DOHH2 (cell line): ENCODE results near the gene TES.

Experiments used
- H3F3A ChIP-seq: fragments of 200-600 bp; sonication (generic), shearing (Covaris generic); 2 replicates; pipeline ENCODE4 v1.6.0; 2016; ENCODE audit warnings: antibody characterized with exemption, mild to moderate bottlenecking; ENCODE audit not compliant: control insufficient read depth, insufficient read depth
- H3K27ac ChIP-seq: fragments of 200-600 bp; sonication (generic); 2 replicates; pipeline ENCODE4 v1.5.1; 2014; ENCODE audit warnings: low read depth, mild to moderate bottlenecking, low read length, moderate library complexity
- H3K27me3 ChIP-seq: fragments of 200-600 bp; sonication (generic); 2 replicates; pipeline ENCODE4 v1.6.1; 2014; ENCODE audit warnings: mild to moderate bottlenecking, low read length, mixed read lengths; ENCODE audit not compliant: control insufficient read depth
- H3K36me3 ChIP-seq: fragments of 200-600 bp; sonication (generic); 2 replicates; pipeline ENCODE4 v1.6.1; 2014; ENCODE audit warnings: mild to moderate bottlenecking, low read length, moderate library complexity, mixed read lengths; ENCODE audit not compliant: control insufficient read depth
- H3K4me1 ChIP-seq: fragments of 200-600 bp; sonication (generic); 2 replicates; pipeline ENCODE4 v1.6.1; 2014; ENCODE audit warnings: mild to moderate bottlenecking, low read length, mixed read lengths; ENCODE audit not compliant: control insufficient read depth
- H3K4me2 ChIP-seq: fragments of 200-600 bp; sonication (generic); 2 replicates; pipeline ENCODE4 v1.6.0; 2014; ENCODE audit warnings: mild to moderate bottlenecking, low read length, moderate library complexity
- H3K4me3 ChIP-seq: fragments of 200-600 bp; sonication (generic); 2 replicates; pipeline ENCODE4 v1.5.1; 2014; ENCODE audit warnings: mild to moderate bottlenecking, low read length, mixed read lengths
- H3K79me2 ChIP-seq: fragments of 200-600 bp; sonication (generic); 2 replicates; pipeline ENCODE4 v1.6.1; 2014; ENCODE audit warnings: mild to moderate bottlenecking, low read length, mixed read lengths; ENCODE audit not compliant: control insufficient read depth
- H3K9me2 ChIP-seq: fragments of 200-600 bp; sonication (generic); replicated peaks from 2 replicates; pipeline ENCODE4 v1.6.1; 2014; ENCODE audit warnings: mild to moderate bottlenecking, low read length, mixed read lengths; ENCODE audit not compliant: control insufficient read depth
- H3K9me3 ChIP-seq: fragments of 200-600 bp; sonication (generic); 2 replicates; pipeline ENCODE4 v1.6.1; 2014; ENCODE audit warnings: antibody characterized with exemption, low read length, mixed read lengths; ENCODE audit not compliant: control insufficient read depth, insufficient read depth
- H4K20me1 ChIP-seq: fragments of 200-600 bp; sonication (generic); 2 replicates; pipeline ENCODE4 v1.6.0; 2014; ENCODE audit warnings: low read depth, mild to moderate bottlenecking, antibody characterized with exemption, low read length, moderate library complexity; ENCODE audit not compliant: control insufficient read depth, insufficient read depth
- CTCF ChIP-seq: fragments of 200-600 bp; sonication (generic); IDR thresholded peaks from one replicate; pipeline ENCODE4 v1.5.1; 2014; ENCODE audit warnings: antibody characterized with exemption, mild to moderate bottlenecking, low read depth, low read length; ENCODE audit not compliant: poor library complexity, severe bottlenecking
- EZH2phosphoT487 ChIP-seq: fragments of 200-600 bp; sonication (generic); IDR thresholded peaks from 2 replicates; pipeline ENCODE4 v1.6.1; 2017; ENCODE audit warnings: borderline replicate concordance, mild to moderate bottlenecking, antibody characterized with exemption, low read length, moderate library complexity, mixed read lengths

The TES gene

GRCh38 chr7:116234517-116235200, 24.3 kb downstream of the TES start:
- Histone ChIP-seq H3K4me2 (no peak overlapping the region), H3K4me3 (no peak overlapping the region), H3K36me3 (peaks cover 15% of the 10 kb centered on the region; the same call in 1 of the 2 replicates), H3K9me3 (no peaks in the 10 kb centered on the region), H3K27ac (no peak overlapping the region), H3K4me1 (no peaks in the 10 kb centered on the region), H3K79me2 (peaks cover 37% of the 10 kb centered on the region), H3K9me2 (no peaks in the 10 kb centered on the region), H3F3A (0 out of 2 replicates have a peak, but pooled peaks cover 3% of the 10 kb centered on the region), H3K27me3 (no peaks in the 10 kb centered on the region), H4K20me1 (0 out of 2 replicates have a peak, but pooled peaks cover 7% of the 10 kb centered on the region)
- TF ChIP-seq EZH2phosphoT487 (no peak), CTCF (no peak)

GRCh38 chr7:116235380-116235779, 25.0 kb downstream of the TES start:
- Histone ChIP-seq H3K4me3 (no peak overlapping the region), H4K20me1 (0 out of 2 replicates have a peak, but pooled peaks cover 3% of the 10 kb centered on the region), H3K9me2 (no peaks in the 10 kb centered on the region), H3K4me1 (no peaks in the 10 kb centered on the region), H3K4me2 (no peak overlapping the region), H3K27ac (no peak overlapping the region), H3K9me3 (no peaks in the 10 kb centered on the region), H3K36me3 (peaks cover 16% of the 10 kb centered on the region; the same call in 1 of the 2 replicates), H3F3A (0 out of 2 replicates have a peak, but pooled peaks cover 3% of the 10 kb centered on the region), H3K27me3 (no peaks in the 10 kb centered on the region), H3K79me2 (peaks cover 30% of the 10 kb centered on the region)
- no peak for TF ChIP-seq CTCF
- TF ChIP-seq EZH2phosphoT487: no peak

- Histone ChIP-seq H3K4me3 (no peak overlapping the region), H3K4me1 (no peaks in the 10 kb centered on the region), H3K9me2 (no peaks in the 10 kb centered on the region), H3K36me3 (peaks cover 19% of the 10 kb centered on the region; the same call in 1 of the 2 replicates), H3K79me2 (peaks cover 23% of the 10 kb centered on the region), H3K27me3 (no peaks in the 10 kb centered on the region), H4K20me1 (no peaks in the 10 kb centered on the region), H3K4me2 (no peak overlapping the region), H3F3A (0 out of 2 replicates have a peak, but pooled peaks cover 3% of the 10 kb centered on the region), H3K27ac (no peak overlapping the region), H3K9me3 (no peaks in the 10 kb centered on the region)
- TF ChIP-seq CTCF (peak; percentile 63), EZH2phosphoT487 (no peak)
Observed at GRCh38 chr7:116236020-116236630, 25.8 kb downstream of the TES start.
